ENCODE measurements around the gene COL27A1.
"Not testable (repeated sequence)": the region's sequence is repeated elsewhere in the genome, so short reads cannot be mapped to it uniquely, and the experiment has no call there.

The COL27A1 gene

DNA sequence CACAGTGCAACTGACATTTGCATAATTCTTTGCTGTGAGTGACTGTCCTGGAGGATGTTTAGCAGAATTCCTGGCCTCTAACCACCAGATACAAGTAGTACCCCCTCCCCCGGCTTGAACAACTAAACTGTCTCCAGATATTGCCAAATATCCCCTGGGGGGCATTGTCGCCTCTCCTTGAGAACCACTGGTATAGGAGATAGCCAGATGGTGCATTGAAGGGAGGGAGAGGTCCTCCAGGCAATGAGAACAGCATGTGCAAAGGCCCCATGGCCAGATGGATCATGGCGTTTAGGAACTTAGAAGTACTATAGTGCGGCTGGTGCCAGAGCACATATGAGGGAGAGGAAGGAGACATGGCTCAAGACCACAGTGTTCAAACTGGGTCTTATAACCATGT lies 148.6 kb downstream of the COL27A1 start:
- no peak for DNase-seq (ENCODE audit: low read depth in 2 of 2)

GRCh38 chr9:114304416-114305188 lies 149.3 kb downstream of the COL27A1 start:
- DNase-seq (ENCODE audit: low read depth in 2 of 2) = no peak

- no peak for DNase-seq (ENCODE audit: low read depth in 2 of 2)
Measured at GRCh38 chr9:114307899-114308267, 152.5 kb downstream of the COL27A1 start.

DNA sequence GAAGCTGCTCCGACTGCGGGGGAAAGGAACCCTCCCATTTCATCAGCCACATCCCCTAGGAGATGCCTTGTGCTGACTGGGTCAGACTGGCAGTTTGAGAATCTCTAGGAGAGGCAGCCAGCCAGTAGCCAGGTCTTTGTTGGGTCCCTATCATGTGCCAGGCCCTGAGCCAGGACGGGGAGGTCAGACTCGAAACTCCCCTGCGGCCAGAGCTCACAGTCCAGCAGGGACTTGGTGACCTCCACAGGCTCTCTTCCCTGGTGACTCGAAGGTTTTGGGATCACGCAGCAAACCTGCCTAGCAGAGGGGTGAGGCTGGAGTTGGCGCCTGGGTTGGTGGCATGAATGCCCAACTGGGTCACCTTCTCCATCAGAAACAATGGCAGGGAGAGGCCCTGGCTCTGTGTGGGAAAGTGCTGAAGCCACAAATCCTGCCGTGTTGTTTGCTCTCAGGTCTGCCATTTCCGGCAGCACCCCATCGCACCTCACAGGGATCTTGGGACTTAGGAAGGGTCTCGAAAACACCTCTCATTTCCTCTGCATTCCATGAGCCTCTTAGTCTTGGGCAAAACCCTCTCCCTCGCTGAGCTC lies 153.1 kb downstream of the COL27A1 start:
- DNase-seq (ENCODE audit: low read depth in 2 of 2) = no peak

DNA sequence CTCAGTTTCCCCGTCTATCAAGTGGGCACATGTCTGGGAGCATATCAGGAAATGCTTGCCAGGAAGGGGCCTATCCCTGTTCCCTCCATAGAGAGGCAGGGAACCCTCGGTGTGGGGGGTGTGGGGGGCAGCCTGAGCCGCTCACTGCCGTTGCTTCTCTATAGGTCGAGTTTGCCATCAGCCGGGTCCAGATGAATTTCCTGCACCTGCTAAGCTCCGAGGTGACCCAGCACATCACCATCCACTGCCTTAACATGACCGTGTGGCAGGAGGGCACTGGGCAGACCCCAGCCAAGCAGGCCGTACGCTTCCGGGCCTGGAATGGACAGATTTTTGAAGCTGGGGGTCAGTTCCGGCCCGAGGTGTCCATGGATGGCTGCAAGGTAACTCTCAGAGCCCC lies 153.8 kb downstream of the COL27A1 start:
- DNase-seq (ENCODE audit: low read depth in 2 of 2) = no peak

DNA sequence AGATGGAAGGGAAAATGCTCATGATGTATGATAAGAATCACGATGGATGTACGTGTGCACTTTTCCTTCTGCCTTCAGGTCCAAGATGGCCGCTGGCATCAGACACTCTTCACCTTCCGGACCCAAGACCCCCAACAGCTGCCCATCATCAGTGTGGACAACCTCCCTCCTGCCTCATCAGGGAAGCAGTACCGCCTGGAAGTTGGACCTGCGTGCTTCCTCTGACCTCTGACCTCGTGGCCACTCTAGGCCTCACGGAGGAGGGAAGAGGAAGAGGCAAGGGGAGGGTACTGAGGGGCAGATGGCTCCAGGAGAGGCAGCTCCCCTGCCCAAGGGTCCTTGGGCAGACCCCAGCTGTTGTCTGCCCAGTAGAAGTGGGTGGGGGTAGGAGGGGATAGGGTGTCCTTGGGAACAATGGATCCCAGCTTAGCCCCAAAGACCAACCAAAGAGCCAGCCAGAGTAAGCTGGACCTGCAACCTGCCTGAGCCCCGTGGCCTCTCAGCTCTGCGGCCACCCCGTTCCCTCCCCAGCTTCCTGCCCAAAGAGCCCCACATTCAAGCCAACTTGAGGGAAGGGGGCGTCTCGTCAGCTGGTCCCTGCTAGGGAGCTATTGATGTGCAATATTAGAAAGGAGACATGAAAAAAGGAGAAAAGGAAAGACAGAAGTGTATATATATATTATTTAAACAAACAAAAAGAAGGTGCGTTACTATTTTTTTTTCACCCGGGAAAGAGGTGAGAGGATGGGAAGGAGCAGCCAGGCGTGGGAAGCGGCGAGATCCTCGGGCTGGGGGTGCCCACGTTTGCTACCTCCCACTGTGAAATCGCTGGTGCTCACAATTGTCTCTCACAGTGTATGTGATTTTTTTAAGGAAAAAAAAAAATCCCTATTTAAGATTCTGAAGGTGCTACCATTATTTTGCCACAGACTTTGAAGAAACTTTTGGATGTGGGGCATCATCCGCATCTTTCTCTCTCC lies 155.4 kb downstream of the COL27A1 start:
- DNase-seq (ENCODE audit: low read depth in 2 of 2) = no peak

GRCh38 chr9:114311571-114312512 lies 156.5 kb downstream of the COL27A1 start:
- DNase-seq (ENCODE audit: low read depth in 2 of 2) = no peak

- no peak for DNase-seq (ENCODE audit: low read depth in 2 of 2)
Measured at GRCh38 chr9:114312513-114312875, 157.2 kb downstream of the COL27A1 start.

- no peak for DNase-seq (ENCODE audit: low read depth in 2 of 2)
Measured at GRCh38 chr9:114313186-114313585, 157.8 kb downstream of the COL27A1 start.

DNA sequence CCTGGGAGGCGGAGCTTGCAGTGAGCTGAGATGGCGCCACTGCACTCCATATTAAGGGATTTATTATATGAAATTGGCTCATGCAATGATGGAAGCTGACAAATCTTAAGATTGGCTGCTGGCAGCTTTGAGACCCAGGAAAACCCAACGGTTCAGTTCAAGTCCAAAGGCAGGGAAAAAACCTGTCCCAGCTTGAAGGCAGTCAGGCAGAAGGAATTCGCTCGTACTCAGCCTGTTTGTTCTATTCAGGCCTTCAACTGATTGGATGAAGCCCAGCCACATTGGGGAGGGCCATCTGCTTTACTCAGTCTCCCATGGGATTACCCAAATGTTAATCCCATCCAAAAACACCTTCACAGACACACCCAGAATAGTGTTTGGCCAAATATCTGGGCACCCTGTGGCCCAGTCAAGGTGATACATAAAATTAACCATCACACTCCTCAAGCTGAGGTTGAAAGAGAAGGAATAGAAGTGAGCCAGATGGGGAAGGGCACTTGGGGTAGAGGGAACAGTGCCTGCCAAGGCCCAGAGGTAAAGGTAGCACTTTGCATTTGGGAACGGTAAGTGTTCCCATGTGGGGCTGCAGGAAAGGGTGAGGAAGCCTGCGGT lies 159.0 kb downstream of the COL27A1 start:
- no peak for DNase-seq (ENCODE audit: low read depth in 2 of 2)

DNA sequence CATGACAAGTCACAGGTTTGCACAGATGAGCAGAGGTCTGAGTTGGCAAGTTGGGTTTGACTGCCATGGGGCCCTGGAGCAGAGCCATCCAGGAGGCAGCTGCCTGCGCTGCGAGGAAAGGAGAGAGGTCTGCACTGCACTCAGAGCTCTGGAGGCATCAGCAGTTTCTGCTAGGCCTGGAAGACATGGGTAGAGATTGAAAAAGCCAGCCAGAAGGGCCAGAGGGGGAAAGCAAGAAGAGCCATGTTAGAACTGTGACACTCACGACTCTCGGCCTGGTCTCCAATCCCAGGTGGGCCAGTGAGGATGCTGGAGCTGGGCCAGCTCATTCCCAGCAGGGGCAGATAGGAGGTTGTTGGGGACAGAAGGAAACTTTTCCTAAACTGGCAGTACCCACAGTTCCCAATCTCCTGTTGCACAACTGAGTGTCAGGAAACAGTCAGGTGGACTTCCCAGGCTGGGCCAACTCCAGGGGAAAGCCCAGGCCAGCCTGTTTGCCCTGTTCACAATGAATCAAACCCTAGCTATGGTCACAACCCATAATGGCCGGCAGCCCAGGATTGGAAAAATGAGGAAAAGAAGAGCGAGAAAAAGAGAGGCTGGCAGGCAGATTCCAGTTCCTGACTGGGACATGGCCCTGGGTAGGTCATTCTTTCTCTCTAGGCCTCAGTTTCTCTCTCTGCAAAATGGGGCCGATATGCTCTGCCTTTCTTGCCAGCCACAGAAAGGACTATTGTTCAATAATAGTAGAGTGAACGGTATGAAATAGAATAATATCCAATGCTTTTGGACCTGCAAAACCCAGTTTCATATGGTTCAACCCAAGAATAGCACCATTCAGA lies 159.8 kb downstream of the COL27A1 start:
- no peak for DNase-seq (ENCODE audit: low read depth in 2 of 2)

DNA sequence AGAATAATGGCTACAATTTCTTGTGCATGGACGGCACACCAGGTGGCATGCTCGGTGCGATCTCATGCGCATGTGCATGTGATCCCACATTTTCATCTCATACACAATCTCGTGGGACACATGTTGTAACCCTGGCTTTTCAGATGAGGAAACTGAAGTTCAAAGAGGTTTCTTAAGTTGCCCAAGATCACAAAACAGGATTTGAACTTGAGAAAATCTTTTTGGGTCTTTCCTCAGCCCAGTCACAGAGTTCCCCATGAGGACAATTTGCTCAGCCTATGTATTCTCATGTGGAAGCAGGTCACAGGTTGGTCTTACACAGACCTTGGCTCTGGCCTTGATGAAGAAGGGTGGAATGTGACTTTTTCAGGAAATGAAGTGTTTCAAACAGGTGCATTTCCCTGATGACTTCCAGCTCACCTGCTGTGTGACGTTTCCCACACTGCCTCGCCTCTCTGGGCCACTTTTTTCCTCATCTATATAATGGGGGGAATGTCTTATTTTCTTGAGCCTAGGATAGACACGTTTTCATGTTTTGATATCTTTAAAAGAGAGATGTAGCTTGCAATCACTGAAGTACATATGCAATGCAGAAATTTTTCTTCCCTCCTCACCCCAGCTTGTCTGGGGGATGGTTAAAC lies 160.5 kb downstream of the COL27A1 start:
- no peak for DNase-seq (ENCODE audit: low read depth in 2 of 2)

DNA sequence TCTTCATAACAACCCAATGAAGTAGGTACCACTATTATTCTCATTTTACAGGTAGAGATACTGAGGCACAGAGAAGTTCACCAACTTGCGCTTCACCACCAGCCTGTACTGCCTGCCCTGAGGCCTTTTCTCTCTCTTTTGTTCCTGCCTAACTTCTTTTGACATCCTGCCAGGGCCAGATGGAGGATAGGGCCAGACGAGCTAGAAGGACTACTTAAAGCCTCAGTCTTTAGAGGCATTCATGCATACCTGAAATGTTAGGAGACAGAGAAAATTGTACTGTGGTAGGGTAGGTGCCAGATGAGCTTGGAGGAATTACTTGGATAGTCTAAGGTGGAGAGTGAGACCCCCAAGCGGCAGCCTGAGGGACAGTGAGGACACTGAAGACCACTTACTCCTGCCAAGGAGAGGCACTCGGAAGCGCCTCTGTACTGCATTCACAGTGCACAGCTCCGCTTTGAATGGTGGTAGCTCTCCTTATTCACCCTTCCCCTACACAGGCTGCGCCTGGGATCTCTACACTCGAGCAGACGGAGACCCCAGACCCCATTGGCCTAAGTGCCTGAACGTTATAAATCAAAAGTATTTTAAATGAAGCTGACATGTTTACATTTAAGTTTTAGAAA lies 161.4 kb downstream of the COL27A1 start:
- DNase-seq (ENCODE audit: low read depth in 2 of 2) = no peak

DNA sequence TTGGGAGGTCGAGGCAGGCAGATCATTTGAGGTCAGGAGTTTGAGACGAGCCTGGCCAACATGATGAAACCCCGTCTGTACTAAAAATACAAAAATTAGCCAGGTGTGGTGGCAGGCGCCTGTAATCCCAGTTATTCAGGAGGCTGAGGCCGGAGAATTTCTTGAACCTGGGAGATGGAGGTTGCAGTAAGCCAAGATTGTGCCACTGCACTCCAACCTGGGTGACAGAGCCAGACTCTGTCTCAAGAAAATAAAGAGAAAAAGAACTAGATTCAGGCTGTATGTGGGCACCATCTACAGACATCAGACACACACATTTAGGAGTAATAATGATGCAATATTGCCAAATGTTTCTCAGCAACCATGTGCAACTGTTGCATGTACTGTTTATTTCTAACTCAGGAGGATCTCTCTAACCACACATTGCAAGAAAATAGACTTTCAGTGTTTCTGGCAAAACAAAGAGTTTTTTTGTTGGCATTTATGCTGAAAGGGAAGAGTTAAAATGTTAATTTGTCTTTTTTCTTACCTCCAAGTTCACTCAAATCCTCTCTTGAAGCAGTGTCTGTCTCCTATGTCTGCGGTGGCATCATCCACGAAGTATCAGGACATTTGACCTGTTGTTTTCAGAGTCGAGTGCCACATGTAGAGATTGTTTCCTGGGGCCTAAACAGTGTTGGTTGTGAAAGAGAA lies 162.5 kb downstream of the COL27A1 start:
- DNase-seq (ENCODE audit: low read depth in 2 of 2) = no peak

DNA sequence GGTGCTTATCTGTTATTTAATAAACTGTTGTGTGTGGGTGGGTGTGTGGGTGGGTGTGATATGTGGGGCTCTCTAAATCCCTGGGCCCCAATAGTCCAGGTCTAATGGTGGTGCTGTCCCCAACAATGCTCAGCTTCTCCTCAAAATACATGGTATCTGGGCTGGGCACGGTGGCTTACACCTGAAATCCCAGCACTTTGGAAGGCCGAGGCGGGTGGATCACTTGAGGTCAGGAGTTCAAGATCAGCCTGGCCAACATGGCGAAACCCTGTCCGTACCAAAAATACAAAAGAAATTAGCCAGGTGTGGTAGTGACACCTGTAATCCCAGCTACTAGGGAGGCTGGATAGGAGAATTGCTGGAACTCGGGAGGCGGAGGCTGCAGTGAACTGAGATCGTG lies 163.1 kb downstream of the COL27A1 start:
- DNase-seq (ENCODE audit: low read depth in 2 of 2) = no peak

DNA sequence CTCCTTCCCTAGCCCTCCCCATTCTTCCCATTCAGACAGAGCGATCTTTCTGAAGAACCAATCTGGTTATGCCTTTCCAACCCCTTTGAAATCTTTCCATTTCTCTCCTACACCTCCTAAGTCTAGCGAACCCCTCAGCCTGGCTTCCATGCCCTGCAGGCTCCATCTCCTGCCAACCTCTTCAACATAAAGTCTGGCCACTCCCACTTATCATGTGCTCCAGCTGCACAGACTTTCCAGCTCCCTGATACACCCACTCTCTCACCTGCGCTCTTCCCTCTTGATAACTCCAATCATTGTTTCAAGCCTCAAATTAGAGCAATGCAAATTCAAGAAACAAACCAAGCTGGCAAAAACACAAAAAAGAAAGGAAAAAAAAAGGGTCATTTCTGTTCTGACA lies 163.8 kb downstream of the COL27A1 start:
- no peak for DNase-seq (ENCODE audit: low read depth in 2 of 2)

- not testable (repeated sequence) for DNase-seq (ENCODE audit: low read depth in 2 of 2)
Measured at GRCh38 chr9:114320710-114321109, 165.4 kb downstream of the COL27A1 start.

GRCh38 chr9:114321759-114322158 lies 166.4 kb downstream of the COL27A1 start:
- no peak for DNase-seq (ENCODE audit: low read depth in 2 of 2)
